ENCODE data around the gene NPTXR.

NPTXR gene

DNA sequence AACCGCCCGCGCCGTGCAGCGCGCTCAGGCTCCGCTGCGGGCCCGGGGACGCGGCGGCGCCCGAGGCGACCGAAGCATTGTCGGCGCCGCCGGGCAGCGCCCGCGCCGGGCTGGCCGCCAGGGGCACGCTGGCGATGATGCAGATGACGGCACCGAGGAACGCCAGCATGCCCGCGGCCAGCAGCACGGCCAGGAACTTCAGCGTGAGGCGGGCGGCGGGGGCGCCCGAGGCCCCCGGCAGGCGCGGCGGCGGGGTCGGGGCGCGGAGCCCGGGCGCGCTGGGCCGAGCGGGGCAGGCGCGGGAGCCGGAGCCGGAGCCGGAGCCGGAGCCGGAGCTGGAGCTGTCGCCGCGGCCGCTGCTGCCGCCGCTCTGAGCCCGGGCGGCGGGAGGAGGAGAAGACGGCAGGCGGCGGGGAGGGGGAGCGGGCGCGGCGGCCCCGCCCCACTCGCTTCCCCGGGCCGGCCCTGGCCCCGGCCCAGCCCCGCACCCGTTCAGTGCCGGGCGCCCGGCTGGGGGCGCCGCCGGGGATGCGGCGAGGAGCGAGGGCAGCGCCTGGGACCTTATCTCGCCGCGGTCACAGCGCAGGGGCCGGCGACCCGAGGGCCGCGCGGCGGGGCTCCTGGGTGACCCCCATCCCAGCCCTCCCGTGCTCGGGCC, at the start of gene NPTXR:
TSS of gene NPTXR (minus strand) at position 372 of the 658 bp plus-strand sequence.
- DNase-seq: peak; percentile 90

DNA sequence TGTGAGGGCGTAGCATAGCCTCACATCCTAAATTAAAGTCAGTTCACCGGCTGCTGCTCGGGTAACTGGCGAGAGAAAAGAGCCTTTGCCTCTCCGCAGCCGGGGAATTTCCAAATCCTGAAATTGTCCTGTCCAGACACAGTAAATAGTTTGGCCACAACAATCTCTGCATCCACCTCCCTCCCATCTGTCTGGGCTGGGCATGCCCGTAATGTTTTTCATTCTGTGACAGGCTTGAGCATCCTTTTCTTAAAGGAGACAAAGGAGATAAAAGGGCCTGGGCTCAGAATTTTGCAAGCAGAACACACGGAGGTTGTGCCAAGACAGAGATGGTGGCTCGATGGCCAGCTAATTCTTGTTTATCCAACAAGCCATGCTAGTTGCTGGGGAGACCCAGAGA, 47.4 kb upstream of the NPTXR start:
- DNase-seq: no peak

DNA sequence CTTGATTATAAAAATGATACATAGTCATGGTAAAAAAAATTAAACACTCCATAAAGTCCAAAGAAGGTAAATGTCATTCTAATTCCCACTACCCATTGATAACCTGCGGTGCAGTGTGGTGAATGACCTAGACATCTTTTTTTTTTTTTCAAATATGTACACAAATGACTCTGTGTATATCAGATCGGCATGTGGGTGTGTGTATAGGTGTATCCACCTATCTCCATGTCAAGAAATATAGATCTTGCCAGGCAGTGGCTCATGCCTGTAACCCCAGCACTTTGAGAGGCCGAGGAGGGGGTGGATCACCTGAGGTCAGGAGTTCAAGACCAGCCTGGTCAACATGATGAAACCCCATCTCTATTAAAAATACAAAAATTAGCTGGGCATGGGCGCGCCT, 46.5 kb upstream of the NPTXR start:
- no peak for DNase-seq

DNA sequence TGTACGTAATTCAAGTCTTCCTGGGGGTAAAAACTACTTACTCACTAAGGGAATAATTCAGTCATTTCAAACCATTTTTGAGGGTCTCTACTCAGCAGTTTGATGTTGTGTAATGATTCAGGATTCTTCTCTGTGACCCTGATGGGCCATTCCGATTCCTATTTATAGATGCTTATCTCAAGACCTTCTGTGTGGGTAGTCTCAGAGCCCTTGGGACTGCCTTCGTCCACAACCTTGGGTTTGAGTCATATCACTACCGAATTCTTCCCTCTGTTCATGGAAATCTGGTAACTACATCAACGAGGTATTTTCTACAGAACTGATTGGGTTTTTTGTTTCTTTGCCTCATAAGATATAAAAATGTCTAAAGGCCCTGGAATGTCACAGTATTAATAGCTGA, 42.5 kb upstream of the NPTXR start:
- DNase-seq: no peak

DNA sequence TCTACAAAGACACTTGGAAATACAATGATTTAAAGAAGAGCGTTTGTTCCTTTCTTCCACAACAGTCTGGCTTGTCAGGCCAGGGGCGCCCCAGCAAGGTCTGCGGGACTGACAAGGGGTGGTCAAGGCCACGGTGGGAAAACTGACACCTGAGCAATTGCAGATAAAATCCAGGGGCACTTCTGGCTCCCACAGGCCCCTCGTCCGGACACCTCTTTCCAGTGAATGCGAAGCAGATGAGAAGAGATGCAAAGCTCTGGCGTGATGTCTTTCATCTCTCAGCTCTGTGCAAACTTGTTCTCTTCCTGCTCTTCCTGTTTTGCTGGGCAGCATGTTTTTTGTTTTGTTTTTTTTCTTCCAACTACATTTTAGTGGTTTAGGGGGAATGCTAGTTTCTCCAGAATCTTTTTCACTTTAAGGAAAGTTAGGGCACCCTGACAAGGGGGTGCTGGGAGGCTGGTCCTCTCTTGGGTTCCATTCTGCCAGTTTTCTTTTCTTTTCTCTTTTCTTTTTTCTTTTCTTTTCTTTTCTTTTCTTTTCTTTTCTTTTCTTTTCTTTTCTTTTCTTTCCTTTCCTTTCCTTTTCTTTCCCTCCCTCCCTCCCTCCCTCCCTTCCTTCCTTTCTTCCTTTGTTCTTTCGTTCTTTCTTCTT, 39.3 kb upstream of the NPTXR start:
- DNase-seq: no peak

DNA sequence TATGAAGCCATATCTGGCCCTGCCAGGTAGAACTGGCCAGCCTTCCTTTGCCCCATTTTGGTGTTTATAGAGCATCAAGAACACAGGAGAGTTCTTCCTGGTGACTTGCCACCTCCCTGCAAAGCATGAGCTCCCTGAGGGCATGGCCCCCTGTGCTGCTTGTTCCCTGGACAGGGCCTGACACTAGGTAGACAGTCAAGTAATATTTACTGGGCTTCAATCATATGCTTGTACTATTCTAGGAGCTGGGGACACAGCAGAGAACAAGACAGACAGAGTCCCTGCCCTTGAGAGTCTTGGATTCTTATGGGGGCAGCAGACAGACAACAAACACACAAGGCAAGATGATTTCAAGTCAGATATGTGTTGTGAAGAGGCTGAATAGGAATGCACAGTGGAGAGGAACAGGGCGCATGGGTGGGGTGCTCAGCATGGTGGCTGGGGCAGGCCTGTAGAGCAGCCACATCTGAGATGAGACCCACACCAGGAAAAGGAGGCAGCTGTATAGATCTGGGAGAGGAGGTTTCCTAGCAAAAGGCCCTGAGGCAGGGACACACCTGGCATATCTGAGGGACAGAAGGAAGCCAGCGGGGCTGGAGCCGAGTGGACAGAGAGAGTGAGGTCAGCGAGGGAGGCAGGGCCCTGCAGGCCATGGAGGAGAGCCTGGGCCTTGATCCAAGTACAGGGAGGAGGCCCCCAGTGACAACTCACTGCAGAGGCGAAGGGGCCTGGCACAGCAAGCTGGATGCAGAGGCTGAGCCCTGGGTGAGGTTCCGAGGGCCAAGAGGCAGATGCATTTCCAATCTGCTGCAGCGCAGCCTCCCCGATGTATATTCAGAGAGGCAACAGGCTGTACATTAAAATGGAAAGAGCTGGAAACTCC, 38.4 kb upstream of the NPTXR start:
- peak; percentile 47 for DNase-seq

DNA sequence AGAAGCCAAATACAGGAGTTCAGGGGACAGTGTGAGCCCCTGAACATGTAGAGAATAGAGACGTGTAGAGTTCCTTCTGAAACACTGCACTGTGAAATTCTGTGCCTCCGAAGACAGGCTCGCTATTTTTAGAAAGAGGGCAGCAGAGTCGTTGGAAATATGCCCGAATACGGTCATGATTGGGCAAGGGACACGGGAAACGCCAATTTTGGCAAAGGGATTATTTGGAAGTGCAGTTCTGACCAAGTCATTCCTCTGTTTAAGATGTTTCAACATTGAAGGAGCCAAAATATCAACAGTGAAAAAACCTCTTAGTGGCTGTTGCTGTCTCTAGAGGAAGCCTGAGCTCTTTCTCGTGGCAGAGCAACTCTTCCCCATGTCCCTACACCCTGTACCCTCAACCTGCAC, 37.6 kb upstream of the NPTXR start:
- DNase-seq: no peak

DNA sequence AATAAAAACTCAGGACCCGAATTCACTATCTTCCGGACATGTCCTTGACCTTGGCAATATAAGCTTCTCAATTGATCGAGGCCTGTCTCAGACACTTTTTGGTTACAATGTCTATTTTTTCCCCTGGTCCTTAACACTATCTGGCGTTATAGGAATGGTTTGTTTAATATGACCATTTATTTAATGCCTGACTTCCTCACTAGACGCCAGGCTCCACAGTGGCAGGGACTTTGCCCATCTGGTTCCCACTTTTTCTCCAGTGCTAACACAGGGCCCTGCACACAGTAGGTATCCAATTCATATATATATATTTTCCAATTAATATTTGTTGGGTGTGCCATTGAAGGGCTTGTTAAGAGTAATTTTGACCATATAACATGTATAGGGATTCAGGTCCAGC, 36.1 kb upstream of the NPTXR start:
- no peak for DNase-seq

DNA sequence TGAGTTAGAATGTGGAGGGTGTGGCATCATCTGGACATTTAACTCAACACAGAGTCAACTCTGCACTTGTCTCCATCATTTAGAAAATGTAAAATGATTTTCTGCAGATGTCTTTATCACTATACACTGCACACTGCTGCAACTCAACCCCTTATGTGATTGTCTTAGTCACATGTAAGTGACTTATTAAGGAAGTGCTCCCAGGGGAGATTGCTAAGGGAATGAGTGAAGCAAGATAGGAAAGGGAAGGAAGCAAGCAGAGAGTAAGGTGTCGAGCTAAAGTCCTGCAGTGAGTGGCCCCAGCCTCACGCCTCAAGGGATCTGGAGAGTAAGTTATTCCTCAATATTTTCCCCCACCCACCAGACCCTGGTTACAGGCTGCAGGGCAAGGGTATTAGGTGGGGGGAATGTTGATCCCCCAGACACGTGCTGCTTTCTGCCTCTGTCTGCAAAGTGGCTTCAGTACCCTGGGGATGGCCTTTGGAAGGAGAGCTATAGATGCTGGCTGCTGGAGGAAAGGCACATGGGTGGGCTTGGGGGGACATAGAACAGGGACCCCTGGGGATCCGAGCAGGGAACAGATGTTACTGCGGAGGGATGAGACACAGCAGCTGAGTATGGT, 35.4 kb upstream of the NPTXR start:
- DNase-seq: no peak

DNA sequence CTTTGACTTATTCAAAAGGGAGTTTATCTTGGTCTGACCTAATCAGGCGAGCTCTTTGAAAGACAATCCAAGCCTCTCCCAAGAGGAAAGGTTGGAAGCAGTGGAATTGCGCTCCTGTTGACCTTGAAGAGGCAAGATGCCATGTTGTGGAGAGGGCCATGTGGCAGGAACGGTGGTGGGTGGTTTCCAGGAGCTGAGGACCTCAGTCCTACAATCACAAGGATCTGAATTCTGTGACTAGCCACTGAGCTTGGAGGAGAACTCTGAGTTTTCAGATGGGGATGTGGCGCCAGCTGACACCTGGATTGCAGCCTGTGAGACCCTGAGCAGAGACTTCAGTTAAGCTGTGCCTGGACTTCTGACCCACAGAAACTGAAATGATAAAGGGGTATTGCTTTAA, 34.2 kb upstream of the NPTXR start:
- no peak for DNase-seq

DNA sequence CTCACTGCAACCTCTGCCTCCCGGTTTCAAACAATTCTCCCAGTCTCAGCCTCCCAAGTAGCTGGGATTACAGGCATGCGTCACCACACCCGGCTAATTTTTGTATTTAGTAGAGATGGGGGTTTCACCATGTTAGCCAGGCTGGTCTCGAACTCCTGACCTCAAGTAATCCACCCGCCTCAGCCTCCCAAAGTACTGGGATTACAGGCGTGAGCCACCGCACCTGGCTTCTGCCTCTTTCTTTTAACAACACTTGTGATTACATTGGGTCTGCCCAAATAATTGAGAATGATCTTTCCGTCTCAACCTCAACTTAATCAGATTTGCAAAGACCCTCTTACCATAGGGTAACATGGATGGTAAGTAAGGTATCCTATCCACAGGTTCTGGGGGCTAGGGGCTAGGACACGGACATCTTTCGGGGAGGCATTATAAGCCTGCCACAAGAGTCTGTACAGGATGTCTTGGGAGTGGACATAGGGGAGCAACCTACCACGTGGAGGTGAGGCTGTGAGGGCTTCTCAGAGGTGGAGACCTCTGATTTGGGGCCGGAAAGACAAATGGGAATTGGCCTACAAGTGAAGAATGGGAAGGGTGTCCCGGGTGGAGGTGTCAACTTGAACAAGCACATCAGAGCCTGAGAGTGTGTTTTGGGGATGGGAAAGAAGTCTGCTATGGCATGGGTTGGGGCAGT, 30.8 kb upstream of the NPTXR start:
- DNase-seq: no peak

DNA sequence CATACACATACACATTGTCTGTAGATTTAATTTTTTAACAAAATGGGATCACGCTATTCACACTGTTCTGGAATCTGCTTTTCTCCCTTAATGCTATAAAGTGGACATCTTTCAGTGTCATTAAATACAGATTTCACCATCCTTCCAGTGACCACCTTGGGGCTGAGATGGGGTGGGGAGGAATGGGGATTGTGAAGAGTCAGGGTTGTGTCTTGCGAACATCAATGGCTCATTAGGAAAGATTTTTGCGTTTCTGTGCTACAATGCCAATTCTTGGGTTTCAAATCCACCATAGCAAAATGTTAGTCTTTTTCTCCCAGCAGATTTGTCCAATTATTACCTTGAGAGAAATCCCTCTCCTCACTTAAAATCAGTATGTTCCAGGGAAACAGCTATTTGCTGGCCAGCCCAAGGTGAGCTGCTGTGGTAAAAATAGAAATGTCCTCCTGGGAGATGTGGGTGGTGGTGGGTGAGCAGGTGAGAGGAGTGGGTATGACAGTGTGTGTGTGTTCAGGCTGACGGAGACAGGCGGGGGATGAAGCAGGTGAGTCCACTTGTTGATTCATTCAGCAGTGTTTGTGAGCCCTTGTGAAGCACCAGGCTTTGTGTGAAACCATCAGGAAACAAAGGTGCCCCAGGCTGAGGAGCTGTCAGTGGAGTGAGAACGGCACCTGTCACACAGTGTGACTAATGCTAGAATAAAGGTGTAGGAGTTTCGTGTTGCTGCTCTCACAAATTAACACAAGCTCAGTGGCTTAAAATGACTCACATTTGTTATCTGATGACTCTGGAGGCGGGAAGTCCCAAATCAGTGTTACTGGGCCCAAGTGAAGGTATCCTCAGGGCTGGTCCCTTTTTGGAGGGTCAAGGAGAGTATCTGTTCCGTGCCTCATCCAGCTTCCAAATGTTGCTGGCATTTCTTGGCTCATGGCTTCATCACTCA, 29.9 kb upstream of the NPTXR start:
- peak; percentile 85 for DNase-seq

DNA sequence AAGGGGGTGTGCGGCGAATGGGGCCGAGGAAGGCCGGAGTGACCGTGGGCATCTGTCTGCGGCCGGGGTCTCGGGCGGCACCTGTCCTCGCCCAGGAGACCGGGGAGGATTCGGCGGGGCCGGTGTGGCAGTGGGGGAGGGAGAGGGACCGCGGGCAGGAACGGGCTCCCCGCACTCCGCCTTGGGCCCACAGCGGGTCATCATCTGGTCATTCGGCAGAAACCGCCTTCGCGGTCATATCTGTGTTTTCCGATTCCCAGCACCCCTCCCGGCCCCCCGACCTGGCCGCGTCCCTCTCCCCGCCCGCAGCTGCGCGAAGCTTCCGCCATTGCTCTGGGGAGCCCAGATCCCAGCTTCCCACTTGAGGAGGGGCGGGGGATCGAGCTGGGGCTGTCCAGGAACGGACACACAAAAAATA, 29.0 kb upstream of the NPTXR start:
- DNase-seq: peak; percentile 86

DNA sequence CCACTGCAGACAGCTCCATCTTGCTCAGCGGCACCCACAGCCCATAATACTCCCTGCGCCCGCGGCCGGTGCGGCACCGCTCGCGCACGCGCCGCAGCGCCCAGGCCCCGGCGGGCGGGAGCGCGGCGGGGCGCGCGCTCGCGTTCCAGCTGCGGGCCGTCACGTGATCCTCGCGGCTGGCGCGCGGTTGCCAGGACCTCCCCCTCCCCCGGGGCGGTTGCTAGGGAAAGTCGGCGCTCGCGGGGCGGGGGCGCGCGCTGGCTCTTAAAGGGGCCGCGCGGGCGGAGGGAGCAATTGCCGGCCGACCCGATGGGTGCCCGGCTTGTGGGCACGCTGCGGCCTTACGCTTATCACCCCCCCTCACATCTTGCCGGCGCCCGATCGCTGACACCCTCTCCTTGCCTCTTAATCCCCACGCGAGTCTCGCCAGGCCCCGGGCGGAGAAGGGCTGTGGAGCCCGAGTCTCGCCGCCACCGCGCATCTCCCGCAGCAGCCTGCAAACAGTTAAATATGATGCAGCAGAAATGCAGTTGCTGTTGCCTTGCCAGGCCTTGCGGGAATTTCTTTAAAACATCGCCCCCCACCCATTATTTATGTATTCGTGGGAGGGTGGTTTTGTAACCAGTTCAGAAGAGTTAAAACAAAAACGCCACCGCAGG, 28.5 kb upstream of the NPTXR start, which contains the start of gene CBX6:
TSS of gene CBX6 (minus strand) at position 45 of the 659 bp plus-strand sequence. CDS start at position 19, 26 bp downstream.
- peak; percentile 99 for DNase-seq

DNA sequence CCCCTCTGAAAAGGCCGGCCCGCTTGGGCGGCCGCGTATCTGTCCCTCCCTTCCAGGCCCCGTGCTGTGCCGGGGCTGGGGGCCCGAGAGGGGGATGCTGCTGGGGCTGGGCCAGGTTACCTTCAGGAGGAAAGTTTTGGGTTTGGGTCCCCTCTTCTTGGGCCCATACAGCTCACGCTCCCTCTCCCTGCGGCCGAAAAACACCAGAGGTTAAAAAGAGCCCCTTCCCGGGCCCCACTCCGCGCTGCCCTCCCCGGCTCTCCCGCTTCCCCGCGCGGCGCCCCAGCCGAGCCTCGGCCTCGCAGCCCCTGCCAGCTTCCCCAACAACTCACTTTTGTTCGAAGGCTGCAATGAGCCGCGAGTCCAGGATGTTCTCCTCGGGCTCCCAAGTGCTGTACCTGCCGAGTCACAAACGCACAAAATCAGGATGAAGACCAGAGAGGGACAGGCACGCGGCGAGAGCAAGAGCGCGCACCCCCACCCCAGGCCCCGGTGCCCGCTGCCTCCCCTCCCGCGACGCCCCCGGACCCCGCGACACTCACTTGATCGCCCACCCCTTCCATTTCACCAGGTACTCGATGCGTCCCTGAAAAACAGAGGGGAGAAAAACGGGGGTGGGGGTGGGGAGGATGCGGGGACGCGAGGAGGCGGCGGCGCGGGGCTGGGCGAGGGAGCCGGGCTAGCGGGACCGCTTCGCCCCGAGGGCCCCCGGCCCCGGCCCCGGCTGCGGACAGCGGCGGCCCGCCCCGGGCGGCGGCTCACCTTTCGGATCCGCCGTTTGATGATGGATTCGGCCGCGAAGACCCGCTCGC, 27.7 kb upstream of the NPTXR start:
- peak; percentile 65 for DNase-seq

DNA sequence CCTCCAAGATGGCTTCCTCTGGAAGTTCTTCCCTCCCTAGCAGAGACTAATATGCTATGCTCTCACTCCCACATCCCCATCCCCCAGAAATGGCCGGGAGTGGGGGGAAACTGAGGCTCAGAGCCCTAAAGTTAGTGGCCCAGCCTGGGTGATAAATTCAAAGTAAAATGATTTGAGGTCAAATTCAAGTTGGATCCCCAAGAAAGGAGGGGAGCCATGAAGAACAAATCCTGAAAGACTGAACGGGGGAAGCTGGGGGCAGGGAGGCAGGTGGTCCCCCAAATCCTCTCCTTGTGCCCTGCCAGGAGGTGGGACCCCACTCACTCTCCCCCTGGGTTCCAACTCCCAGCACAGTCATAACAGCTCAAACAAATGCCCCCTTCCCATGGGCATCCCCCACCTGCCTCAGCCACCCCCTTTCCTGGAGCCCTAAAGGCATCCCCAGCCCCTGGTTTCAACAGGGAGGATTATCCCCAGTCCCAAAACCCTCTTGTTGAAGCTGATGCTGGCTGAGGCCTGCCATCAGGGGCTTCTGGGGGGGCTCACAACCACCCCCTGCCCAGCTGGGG, 27.0 kb upstream of the NPTXR start:
- DNase-seq: no peak

DNA sequence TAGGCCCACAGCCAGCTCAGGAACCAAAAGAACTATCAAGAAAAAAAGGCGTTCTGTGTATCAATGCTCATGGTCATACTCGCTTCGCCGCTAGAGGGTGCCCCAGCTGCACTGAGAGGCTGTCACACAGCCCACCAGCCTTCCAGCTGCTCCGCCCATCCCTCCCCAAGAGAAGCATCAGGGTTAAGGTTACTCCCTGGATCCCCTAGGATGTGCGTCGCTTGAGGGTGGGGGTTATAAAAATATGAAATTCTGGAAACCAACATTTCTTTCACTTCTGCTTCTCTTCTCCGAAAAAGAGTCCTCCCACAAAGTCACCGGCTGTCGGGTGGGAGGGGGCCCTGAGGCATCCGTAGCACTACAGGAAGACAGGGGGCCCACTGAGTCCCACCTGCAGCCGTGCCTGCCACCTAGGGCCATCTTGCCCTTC, 26.5 kb upstream of the NPTXR start:
- DNase-seq: peak; percentile 90

DNA sequence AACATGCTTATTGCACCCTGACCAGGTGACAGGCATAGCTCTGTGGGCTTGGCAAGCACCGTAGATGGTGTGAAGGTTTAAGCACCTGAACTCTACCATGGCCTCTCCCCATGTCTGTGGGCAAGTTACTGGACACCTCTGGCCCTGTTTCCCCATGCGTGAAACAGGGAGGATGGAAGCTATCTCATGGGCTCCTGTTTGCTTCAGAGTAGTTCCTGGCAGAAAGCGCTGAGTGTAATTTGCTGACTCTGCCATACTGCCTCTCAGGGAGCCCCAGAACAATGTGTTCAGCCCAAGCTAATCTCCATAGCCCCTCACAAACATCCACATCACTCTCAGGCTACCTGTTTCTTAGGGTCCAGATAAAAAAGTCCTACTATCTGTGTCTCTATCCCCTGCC, 25.8 kb upstream of the NPTXR start:
- DNase-seq: no peak

DNA sequence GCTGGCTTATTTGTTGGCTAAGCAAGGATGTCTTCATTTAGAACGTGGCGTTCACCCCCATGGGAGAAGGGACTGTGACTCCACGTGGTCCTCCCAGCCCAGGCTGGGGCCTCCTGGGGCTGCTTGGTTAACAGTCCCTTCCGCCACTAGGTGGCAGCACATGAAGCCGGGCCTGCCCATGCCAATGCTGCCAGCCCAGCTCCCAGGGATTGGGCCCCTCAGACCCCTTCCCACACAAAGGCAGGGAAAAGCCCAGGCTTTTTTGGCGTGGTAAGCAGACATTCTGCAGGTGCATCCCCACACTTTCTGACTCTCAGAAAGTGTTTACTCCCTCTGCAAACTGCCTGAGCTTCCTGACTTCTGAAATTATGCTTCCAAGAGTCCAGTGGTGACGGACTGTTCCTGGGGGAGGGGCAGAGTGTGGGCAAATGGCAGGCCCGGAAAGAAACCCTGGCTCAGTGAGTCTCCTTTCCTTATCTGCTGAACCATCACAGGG, 25.1 kb upstream of the NPTXR start:
- DNase-seq: peak; percentile 82

Measured in NCI-H69 (cell line).